Non-pigmented ciliary epithelial cell (primary cell): Measurements from ENCODE around the gene UBAC2.
"Not testable (repeated sequence)": the region's sequence is repeated elsewhere in the genome, so short reads cannot be mapped to it uniquely, and the experiment has no call there.

ENCODE experiments used
- DNase-seq: peaks from one replicate; pipeline ENCODE4 v3.0.0-alpha.2; 2010; ENCODE audit warnings: low read depth

Gene UBAC2

DNA sequence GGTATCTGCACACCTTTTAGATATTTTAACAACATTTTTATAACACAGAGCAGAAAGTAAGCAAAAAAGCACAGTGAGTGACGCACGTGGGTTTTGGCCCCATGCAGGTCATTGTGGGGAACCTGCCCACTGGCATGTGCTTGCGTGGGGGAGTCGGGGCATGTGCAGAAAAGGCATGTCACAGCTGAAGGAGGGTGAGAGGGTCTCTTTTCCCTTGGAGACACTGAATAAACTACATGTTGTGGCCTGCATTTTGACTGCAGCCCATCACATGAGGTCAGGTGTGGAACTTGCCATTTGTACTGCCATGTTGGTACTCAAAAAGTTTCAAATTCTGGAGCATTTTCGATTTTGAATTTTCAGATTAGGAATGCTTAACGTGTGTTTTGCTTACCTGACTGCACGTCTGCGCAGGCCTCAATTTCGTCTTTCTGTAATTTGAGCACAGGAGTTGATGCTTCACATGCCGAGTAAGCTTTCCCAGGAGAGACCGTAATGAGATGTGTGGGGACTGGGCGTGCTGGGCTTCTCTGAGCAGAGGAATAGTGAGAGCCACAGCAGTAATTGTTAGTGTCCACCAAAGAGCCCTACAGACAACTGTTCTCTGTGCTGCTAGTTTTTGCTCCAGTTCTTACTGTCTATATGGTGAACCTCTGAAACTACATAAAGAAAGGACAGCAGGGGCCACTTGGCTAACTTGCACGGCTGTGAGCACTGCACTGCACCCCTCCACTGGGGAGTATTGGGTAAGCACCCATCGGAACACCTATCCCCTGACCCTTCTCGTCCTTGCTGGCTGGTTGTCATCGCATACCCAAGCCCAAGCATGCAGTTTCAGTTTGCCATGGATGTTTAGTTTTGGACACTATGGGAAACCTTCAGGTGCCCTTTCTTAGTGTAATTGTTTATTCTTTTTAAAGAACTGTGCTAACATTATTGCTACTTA lies 179.5 kb downstream of the UBAC2 start:
- no peak for DNase-seq

DNA sequence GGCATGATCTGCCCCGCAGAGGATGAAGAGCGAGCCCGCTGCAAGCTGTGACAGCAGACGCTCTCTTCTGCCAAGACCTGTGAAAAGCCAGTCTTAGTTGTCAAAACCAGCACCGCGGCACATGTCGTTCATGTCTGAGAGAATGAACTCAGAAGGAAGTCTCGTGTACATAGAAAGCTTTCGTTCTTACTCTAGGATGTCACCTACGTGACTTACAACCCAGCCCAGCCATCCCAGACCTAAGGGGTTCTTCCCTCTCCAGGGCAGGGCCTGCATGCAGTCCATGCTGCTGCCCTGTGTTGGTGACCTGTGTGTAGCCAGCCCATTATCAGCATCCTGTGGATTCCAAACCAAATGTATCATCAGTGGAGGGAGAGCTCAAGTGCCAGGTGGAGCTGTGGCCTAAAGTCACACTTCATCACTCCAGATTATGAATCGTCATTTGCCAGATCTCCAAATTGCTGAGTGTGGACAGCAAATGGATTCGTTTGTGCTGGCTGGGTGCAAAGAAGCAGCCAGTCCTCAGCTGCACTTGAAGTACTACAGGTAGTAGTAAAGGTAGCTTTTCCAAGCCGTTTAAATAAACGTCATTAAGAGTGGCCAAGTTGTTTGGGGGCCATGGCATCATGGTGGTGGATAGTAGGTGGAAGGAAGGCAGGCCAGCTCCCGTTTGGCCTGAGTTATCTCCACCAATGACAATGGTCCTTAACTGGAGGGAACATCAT lies 180.4 kb downstream of the UBAC2 start:
- DNase-seq: no peak

DNA sequence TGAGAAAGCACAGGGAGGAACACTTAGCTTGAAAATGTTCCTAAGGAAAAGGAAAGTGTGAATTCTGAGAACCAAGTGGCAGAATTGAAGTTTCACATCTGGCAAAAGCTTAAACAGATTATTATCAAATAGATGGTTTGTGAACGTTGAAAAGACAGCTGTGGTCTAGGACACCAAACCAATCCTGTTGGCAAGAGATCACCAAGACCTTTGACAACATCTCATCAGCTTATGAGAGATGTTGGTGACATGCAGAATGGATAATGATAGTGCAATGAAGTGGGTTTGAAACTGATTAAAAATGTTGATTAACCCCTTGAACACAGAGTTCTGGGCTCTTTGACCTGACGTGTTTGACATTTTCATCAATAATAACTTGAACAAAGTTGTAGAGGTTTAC lies 181.1 kb downstream of the UBAC2 start:
- DNase-seq: no peak

DNA sequence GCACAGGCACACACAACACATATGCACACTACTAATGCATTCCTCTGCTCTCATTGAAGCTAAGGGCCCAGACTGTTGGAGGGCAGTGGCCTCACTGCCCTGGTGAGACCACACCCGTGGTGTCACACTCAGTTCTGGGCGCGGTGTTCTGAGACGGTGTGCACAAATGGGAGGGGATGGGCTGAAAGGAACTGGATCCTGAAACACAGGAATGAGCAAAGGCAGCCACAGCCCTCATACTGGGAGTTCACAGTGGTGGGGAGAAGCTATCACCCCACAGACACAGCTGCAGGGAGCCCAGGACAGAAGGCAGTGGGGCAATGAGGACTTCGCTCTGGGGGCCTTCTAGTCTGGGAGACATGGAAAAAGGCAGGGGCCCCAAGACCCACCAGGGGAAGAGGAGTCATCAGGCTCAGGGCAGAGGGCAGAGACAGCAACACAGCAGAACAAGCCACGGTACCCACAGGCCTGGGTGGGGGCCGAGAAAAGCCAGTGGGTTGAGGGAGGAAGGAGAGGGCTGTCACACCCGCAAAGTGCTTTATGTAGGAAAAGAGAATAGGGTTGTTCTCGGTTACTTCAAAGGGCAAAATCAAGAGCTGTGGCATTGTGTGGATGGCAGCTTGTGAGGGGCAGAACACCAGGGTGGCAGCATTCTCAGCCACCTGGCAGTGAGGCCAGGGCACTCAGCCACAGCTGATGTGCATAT lies 181.9 kb downstream of the UBAC2 start:
- no peak for DNase-seq

DNA sequence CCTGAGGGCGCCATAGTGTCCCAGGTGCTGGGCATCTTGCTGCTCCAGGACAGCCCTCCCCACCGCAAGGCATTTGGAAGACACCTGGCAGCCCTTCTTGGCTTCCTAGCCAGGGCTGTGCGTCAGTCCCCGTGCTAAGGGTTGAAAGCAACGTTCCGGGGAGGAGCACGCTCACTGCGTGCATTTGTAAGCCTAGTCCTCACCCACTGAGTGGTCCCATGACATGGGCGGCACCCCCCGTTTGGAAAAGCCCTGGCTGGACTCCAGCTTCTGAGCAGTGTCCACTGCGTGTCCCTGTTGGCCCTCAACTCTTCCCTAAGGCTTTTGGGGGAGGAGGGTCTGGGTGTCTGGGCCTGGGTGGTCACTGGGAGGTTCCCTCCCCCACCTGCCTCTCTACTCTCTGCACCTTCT lies 182.9 kb downstream of the UBAC2 start:
- no peak for DNase-seq

DNA sequence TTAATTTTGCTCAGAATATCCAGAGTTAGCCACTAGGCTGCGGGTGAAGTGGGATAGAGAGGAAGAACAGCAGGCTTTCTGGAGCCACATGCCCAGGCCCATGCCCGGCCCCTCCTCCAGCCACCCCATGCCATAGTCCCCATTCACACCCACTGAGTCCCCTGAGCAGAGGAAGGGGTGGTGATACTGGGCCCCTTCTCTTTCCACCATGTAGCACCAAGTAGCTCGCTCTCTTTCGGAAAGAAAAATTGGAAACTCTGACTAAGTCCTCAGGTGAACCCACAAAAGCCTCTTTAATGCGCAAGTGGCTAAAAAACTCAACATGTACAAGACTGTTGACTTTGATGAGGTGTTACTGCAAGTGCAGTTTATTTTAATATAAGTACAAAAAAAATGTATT lies 183.3 kb downstream of the UBAC2 start:
- DNase-seq: no peak

DNA sequence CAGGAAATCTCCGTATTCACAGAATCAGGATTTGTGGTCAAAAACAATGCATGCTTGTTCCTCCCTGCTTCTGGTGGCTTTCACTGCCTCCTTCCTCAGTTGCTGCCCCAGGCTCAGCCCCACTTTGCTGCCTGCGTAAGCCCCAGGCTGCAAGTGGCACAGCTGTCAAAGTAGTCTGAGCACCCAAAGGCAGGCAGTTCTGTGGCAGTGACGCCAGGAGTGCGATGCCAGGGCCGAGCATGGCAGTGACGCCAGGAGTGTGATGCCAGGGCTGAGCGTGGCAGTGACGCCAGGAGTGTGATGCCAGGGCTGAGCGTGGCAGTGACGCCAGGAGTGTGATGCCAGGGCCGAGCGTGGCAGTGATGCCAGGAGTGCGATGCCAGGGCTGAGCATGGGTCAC lies 183.8 kb downstream of the UBAC2 start:
- no peak for DNase-seq

DNA sequence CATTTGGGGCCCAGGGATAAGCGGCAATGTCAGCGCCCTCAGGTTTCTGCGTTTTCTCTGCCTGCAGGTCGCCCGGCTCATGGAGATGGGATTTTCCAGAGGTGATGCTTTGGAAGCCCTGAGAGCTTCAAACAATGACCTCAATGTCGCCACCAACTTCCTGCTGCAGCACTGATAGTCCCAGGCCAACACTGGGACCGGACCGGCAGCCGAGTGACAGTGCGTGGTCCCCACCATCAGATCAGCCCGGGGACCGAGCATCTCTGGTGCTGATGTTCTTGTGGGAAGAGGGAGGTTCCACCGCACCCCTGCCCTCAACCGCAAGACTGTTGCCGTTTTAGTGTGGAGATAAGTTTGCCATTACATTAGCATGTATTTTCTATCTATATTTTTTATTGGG lies 184.5 kb downstream of the UBAC2 start:
- DNase-seq: no peak

DNA sequence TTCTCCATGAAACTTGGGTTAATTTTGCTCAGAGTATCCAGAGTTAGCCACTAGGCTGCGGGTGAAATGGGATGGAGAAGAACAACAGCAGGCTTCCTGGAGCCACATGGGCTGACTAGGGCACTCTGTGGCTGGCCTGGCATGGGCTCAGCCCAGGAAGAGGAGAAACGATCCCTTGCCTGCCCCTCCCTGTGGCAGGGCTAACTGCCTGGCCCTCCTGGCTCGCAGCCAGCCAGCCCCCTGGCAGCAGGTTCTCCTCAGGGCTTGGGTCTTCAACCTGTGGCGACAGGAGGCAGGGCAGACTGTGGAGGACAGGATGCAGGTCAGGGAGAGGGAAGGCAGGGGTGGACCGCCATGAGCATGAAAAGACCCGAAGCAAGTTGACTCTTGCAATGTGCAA lies 185.3 kb downstream of the UBAC2 start:
- DNase-seq: no peak

DNA sequence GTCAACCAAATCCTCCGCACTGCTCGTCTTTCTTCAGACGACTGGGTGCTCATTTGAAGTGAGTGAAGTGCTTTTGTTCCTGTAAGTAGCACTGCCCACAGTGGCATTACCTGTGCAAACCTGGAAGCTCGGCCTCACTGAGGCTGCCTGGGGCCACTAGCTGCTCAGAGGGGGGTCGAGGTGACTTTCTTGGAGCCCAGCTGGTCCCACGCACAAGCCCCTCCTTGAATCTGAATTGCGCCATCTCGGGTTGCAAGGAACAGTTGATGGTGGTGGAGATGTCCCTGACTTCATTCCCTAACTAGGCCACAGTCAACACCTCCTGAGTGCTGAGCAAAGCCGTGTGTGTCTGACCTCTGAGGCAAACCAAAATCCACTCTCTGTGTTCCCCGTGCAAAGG lies 185.8 kb downstream of the UBAC2 start:
- no peak for DNase-seq

DNA sequence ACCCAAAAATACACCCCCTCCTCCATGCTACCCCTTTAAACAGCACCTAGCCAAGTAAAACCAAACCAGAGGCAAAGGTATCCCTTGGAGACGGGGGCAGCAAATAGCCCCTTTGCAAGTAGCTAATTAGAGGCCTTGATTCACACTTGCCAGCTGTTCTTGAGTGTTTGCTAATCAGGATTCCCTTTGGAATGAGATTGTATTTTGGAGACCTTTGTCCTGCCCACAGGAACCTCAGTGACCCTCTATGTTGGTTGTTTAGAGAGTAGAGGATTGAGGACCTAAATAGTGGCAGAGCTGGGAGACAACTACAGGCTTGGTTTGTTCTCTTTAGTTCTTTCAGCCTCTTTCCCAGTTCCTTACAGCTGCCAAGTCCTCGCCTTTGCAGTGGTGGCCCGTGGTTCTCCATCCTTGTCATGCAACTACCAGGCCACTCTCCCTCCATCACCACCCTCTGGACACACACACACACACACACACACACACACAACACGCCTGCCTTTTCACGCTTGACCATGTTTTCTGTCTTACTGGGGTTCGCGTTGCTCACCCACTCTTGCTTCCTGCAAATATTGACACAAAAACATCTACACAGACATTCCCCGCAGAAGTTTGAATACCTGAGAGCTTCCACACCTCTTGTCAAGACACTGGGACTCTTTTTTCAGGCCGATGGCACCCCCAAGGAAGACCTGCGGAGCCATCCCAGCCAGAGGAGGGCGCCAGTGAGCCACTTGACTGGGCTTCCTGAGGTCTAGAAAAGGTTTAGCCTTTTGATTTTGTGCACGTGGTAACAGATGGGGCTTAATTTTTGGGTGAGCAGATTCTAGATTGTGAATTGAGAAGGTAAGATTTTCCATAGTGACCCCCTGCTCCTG lies 186.5 kb downstream of the UBAC2 start:
- no peak for DNase-seq

DNA sequence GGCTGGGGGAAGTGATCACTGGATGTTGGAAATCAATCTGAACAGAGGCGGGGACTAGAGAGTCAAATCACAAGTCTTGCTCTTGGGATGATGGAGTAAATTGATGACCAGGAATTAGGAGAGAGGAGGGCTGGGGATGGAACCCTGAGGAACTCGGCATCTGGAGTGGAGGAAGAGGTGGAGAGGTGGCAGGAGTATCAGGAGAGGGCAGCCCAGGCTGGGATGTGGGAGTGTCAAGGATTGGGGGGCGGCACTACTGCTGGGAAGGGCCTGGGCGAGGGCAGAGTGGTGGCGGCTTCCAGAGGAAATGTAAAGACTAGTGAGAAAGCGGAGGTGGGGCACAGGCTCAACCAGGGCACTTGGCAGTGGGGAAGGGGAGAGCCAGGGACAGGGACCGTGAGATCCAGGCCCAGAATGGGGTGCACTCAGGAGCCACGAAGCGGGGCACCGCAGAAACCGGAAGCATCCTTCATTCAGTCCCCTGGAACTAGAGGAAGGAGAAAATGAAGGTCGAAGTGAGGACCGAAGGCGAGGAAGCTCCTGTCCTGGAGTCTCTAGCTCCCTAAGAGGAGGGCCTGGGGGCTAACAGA lies 187.8 kb downstream of the UBAC2 start:
- DNase-seq: no peak

DNA sequence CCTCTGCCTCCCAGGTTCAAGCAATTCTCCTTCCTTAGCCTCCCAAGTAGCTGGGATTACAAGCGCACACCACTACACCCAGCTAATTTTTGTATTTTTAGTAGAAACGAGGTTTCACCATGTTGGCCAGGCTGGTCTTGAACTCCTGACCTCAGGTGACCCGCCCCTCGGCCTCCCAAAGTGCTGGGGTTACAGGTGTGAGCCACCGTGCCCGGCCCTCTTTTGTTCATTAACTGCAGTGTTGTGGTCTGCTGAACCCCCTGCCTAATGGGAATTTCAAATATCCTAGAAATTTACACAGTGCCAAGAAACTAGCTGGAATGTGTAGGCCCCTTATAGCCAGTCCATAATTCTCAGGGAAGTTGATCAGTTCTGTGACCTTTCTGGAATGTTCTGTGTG lies 188.4 kb downstream of the UBAC2 start:
- not testable (repeated sequence) for DNase-seq

DNA sequence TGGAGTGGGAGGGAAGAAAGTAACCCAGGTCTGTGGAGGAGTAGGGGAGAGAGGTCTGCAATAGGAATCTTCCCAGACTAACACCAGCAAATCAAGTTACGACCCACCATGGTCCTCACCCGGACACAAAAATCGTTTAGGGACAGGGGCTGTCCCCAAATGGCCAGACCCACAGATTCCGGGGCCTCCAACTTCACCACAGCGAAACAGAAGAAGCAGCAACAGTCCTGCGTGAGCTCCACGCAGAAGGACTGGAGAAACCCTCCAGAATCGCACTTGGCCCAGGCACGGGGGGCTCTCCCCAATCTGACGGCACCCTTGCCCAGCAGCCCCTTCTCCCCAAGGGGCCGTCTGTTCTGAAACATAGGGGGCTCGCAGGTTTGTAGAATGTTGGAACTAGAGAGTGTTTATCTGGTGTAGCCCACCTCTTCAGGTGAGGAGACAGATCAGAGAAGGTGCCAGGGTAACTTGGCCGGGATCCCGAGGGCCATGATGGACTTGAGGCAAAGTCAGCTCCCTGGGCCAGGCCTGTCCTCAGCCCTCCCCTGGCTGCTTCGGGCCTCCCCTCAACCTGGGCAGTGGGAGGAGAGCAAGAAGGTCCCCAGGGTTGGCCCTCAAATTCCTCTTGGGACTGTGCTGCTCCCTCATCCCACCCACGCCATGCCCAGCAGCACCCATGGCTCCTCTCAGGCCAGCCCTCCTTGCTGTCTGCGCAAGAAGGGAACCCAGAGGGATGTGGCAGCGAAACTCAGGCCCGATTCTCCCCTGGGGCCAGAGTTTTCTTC lies 189.1 kb downstream of the UBAC2 start:
- DNase-seq: no peak

DNA sequence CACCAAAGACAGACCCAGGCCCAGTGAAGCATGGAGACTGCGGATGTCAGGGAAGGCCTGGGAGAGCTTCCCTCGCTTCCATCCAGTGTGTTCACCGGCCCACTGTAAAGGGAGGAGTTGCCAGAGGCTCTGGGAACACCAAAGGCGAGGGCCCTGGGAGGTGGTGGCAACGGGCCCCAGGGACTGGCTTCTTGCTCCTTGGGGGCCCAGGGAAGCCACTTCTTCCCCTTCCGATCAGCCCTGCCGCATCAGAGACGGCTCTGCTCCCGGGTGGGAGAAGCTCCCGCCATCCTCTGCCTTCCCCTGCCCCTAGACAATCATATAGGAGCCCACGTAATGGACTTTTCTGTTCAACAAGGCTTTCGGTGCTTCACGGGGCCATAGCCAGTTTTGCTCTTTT lies 189.9 kb downstream of the UBAC2 start:
- no peak for DNase-seq

DNA sequence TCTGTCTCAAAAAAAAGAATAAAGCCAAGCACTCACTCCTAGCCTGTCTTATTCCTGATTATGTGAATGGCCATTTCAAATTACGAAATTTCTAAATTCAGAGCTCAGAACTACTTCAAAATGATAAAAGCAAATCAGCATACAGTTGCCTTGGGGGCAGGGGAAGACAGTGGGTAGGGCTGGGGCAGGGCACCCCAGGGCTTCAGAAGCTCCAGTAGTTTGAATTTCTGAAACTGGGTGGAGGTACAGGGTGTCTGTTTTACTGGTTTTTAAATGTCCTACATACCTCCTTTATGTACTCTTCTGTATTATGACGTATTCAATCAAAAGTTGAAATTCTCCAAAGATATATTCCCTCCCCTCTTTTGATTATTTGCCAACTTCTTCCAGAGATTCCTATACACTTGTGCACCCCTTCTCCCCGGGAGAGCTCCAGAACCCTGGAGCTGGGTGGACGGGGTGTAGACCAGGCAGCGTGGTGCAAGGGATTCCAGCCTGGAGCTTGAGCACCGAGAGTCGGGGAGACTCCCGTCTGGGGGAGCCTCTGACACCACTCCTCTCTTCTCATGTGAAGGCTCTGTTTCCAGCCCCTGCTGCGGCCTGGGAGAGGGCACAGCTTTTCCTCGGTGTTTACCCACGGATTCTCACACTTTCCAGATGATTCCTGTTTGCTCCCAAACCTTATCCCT lies 191.3 kb downstream of the UBAC2 start:
- no peak for DNase-seq

DNA sequence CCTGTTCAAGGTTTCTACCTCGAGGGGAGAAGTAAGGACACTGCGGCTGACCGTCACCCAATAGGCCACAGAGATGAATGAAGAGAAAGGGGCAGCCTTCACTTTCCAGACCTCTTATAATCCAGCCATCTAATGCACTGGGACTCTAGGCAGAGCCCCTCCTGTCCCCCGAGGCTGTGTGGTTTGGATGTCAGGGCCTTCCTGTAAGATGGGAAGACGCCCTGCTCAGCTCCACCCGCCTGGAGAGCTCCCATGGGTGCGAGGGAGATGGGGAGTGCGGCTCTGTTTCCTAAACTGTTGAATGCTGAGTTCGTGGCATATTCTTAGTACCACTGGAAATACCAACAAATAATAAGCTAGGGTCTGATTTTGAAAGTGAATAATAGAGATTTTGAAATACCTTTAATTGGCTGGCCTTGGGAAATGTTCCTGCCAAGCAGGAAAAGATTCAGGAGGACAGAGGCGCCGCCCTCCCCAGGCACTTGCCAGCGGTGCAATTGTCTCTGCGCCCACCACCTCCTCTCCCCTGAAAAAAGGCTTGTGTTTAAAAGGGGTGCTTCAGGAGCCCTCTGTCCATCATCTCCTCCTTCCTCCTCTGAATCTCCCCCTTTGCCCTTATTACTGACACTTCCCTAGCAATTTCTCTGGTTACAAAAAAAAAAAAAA lies 191.9 kb downstream of the UBAC2 start:
- DNase-seq: no peak

DNA sequence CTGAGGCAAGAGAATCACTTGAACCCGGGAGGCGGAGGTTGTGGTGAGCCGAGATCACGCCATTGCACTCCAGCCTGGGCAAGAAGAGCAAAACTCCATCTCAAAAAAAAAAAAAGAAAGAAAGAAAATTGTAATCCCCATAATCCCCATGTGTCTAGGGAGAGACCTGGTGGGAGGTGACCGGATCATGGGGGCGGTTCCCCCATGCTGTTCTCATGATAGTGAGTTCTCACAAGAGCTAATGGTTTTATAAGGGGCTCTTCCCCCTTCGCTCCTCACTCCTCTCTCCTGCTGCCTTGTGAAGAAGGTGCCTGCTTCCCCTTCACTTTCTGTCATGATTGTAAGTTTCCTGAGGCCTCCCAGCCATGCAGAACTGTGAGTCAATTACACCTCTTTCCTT lies 192.7 kb downstream of the UBAC2 start:
- DNase-seq: not testable (repeated sequence)
